Hematopoietic multipotent progenitor cell treated with erythropoietin and hydrocortisone succinate and interleukin-3 and kit ligand, for 8 days (in vitro differentiated cells): ENCODE measurements around the gene NEK6.

ENCODE experiments used
- DNase-seq: peaks from one replicate; pipeline ENCODE4 v3.0.0-alpha.2; 2015

NEK6 gene

DNA sequence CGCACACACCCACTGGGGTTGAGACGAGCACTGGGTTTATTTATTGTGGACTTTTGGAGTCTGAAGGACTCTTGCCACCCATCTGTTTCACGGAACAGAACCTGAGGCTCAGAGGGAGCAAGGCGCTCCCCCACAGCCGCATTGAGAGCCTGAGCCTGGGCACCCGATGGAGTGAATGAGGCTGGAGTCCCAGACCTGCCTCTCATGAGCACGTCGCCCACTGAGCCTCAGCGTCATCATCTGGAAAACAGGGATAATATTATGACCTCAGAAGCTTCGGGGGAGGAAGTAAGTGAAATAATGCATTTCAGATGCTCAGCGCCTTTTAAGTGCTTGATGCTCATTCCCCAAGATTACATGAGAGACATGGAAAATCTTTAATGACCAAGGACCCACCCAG is 5.5 kb downstream of the NEK6 start:
- no peak for DNase-seq

DNA sequence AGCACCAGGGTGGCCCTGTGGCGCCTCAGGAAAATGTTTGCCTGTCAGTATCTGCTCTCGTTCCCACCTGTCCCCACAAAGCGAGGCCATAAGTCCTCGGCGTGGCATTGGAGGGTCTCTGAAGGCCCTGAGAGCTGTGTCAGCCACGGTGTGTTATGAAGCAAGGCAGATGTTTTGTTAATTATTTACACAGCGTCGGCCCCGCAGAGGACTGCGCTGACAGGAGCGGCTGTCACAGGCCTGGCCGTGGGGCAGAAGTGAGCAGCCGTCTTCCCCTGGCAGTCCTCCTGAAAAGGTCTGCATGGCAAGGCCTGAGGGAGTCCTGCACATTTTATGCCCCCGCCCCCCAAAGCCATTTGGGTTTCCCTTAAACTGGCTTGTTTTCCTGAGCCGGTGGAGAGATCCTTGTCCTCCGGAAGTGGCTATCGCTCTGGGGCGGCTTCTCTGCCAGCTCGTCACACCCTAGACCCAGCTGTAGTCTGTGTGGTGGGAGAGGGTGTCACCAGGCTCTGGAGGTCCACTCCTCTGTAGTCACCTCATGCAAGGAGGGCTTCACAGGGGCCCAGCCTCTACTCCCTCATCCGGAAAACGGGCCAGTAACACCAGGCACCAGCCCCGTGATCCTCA is 6.2 kb downstream of the NEK6 start:
- no peak for DNase-seq

DNA sequence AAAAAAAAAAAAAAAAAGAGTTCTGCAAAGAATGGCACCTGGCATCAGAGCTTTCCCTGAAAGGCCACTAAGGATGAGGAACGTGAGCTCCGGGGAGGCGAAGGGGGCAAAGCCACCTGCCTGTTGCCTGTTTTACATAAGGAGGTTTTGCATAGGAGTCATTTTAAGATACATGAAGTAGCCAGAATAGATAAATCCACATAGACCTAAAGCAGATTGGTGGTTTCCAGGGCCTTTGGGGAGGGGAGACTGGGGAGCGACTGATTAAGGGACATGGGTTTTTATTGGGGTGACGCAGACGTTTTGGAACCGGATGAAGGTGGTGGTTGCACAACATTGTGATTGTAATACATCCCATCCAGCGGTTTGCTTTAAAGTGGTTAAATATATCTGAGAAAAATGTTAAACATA is 7.1 kb downstream of the NEK6 start:
- no peak for DNase-seq

- DNase-seq = no peak
Measured at GRCh38 chr9:124265551-124265950, 7.8 kb downstream of the NEK6 start.

DNA sequence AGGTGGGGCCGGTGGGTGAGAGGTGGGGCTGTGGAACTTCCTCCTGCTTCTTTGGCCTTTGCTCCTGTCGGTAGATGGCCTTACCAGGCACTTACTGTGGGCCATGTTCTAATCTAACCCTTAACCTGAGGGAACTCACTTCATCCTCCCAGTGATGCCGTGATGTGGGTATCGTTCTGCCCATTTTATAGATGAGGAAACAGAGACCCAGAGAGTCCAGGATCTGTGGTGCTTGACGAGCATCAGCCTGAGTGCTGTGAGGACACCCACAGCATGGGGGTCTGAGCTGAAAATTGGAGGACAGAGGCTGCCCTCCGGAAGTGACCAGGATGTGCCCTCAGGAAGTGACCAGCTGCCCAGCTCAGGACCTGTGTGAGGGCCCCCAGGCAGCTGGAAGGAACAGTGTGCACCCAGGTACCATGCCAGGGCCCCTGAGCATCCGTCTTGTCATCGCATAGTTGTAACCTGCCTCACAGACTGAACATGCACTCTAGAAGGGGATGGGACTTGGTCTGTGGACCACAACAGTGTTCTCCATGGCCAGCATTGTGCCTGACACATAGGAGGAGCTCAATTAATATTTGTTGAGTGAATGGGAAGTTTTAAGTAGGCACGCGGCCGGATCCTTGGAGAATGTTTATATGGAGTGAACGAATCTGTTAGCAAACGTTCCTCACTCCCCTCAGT is 8.5 kb downstream of the NEK6 start:
- DNase-seq = no peak

DNA sequence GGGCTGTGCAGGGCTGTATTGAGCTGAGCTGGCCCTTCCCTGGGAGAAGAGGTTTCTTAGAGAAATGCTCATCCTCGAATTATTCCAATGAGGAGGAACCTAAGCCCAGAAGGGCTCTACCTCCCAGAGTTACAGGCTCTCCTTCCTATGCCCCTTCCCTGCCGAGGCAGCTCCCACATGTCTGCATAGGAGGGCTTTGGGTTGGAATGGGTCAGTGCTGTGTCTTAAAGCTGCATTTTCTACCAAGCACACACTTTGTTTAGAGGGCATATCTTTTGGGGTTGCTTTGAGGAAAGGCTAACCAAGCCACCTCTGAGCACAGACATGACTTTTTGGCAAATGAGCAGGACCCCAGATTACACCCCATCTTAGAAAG is 9.1 kb downstream of the NEK6 start:
- no peak for DNase-seq

DNA sequence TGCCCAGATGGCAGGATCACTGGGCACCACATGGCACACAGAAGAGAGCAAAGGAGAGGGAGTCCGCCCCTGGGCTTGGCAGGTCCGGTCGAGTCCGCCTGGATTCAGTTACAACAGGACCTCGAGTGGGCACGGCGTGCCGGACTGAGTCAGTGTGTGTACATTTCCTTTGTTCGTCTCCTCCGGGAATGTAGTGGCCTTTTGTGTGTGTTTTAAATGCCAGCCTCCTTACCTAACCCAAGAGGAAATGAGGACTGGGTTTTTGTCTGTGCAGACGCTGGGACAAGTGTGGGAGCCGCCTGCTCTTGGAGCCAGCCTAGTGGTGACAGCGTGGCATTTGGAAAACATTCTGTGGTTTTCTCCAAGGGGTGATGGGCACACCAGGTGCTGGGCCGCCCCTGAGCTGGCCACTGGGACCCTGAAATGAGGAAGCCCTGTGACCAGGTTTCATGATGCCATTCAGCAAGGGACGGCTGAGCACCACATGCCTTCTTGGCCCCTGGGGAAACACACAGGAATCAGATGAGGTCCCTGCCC is 9.6 kb downstream of the NEK6 start:
- DNase-seq = no peak

- no peak for DNase-seq
Measured at GRCh38 chr9:124268248-124268647, 10.5 kb downstream of the NEK6 start.

DNA sequence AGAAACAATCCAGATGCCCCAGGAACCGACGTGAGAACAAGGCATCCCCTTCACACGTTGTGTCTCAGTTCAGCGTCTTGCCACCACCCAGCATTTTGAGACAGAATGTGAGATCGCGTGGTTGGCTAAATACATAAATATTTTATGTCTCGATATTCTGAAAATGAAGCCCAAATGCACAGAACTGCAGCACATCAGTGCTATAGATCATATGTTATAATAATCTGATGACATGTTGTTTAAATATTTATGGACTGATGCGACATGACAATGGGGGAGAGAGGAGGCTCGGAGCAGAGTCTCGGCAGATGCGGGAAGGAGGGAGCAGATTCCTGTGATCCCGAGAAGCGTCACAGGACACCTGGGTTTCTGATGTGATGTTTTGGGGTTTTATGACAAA is 10.9 kb downstream of the NEK6 start:
- DNase-seq = no peak

- DNase-seq = no peak
Measured at GRCh38 chr9:124269556-124269955, 11.8 kb downstream of the NEK6 start.

- DNase-seq = peak; percentile 35
Measured at GRCh38 chr9:124270504-124271335, 13.0 kb downstream of the NEK6 start.

DNA sequence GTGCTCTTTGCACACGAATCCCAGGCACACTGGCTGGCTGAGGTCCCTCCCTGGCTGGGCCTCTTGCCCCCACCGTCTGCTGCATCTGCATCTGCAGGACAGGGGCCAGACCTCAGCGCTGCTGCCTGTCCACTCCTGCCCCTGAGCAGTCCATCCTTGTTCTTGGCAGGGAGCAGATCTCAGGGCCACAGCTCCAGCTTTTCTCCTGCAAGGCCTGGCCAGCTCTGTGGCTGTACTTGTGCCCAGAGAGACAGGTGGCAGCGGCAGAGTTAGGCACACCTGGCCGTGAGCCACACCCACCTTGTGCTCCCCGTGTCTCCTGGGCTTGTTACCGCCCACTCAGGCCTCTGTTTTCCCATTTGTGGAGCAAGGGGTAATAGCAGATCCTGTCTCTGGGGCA is 13.9 kb downstream of the NEK6 start:
- DNase-seq = no peak

DNA sequence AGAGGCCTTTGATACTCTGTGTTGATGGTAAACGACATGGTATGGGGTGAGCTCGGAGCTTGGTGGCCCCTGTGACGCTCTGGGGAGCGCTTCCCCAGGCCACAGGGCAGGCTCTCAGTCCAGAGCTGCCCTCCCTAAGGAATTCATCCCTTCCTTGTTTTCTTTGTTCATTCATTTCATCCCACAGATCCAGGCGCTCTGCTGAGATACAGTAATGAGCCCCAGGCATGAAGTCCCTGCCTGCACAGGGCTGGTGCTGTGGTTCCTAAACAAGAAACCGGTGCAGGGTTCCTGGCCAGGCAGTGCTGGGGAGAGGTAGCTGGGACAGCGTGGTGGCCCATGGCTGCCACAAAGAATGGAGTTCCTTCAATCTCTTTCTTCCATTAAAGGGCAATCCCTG is 14.4 kb downstream of the NEK6 start:
- DNase-seq = no peak

DNA sequence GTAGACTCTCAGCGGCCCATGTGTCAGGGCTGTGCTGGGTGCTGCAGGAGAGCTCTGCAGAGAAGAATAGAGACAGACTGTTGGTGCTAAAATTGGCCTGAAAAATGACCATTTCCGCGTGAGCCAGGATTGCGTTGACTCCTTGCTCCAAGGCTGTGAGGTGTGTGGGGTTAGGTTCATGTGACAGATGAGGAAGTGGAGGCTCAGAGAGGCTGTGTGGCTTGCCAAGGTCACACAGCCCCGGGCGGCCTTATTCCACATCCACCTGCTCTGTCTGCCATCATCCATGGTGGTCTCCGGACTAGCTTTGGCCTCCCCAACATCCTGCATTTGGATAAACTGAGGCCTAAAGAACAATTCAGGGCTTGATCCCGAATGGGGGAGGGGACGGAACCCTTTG is 15.2 kb downstream of the NEK6 start:
- DNase-seq = no peak

DNA sequence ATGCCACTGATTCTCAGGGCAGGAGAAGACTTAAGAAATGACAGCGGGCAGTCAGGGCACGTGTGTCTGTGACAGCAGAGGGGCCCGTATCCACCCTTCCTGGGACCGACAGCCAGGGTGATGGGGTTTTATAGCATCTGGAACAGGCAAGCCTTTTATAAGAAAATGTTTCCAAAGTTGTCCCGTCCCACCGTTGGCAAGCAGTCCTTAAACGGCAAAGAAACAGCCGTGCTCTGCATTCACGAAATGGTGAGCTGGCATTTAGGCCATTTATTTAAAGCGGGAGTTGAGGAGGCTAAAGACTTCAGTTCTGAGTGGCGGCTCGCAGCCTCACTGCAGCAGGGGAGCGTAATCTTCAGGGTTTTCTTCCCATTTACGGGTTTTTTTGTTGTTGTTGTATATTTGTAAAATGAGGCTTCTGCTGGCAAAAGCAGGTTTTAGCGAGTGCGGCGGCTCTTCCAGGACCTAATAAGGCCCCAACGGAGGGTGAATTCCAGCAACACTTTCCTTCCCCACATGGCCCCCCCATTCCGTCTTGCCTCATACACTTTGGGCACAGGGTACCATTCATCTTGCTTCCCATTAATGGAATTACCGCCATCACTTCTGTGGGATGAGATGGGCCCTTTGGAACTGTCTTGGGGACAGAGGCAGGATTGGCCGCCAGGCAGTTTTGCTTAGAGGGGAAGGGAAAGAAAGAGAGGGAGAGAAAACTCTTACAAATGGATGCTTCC is 15.8 kb downstream of the NEK6 start:
- no peak for DNase-seq

DNA sequence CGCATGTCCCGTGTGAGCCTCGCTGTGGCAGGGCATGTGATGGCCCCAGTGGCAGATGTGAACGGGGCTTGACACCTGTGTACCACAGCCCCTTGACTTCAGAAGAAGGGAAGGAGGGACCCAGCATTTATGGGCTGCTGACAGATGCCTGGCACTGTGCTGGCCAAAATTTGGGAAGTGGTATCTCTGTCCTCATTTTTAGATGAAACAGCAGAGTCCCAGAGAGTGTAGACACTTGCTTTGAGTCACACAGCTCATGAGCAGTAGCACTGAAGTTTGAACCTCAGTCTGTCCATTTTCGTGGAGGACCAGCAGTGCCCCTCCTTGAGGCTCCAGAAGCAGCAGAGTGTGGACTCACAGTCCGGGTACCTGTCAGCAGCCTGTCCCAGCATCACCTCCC is 16.5 kb downstream of the NEK6 start:
- DNase-seq = no peak

DNA sequence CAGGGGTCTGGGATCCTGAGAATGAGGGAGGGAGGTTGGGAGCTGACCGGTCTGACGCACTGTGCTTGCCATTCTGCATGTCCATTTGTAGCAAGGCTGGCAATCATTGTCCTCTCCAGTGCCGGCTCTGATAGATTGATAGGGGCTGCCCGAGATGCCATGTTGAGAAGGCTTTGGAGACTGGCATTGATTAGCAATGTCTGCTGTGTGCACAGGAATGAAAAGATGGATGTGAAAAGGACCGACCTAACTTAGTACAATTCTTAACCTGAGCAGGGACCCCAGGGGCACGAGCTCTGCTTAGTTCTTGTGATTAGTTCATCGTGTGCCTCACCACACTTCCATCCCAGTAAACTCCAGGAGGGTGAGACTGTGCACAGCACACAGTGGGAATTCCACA is 17.0 kb downstream of the NEK6 start:
- no peak for DNase-seq

DNA sequence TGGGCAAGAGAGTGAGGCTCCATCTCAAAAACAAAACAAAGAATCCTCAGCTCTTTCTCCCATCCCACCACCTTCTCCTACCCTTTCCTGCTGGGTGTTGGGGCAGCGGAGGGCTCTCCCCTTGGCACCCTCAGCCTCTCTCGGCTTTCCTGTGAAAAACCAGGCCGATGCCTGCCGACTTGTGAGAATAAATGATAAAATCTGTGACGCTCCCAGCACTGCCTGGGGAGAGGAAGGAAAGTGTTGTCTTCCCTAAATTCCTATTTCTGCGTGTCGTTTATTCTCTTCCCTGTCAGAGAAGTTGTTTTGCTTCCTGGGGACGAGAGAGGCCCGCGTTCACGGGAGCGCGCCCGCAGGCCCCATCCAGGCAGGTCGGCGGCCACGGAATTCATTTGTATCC is 19.7 kb downstream of the NEK6 start:
- DNase-seq = no peak

DNA sequence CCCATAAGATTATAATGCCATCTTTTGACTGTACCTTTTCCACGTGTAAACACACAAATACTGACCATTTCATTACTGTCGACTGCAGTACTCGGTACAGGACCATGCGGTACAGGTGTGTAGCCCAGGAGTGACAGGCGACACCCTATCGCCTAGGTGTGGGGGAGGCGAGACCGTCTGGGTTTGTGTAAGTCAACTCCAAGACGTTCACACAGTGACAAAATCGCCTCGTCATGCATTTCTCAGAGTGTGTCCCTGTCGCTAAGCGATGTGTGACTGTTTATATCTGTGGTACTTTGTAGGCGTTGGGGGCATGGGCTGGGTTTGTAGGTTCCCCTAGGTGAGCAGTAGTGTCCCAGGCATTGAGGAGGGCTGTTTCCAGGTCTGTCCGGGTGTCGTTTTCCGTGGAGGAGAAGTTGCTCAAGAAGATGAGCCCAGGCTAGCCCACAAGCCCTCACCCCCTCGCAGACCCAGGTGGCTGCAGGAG is 20.3 kb downstream of the NEK6 start:
- peak; percentile 57 for DNase-seq

DNA sequence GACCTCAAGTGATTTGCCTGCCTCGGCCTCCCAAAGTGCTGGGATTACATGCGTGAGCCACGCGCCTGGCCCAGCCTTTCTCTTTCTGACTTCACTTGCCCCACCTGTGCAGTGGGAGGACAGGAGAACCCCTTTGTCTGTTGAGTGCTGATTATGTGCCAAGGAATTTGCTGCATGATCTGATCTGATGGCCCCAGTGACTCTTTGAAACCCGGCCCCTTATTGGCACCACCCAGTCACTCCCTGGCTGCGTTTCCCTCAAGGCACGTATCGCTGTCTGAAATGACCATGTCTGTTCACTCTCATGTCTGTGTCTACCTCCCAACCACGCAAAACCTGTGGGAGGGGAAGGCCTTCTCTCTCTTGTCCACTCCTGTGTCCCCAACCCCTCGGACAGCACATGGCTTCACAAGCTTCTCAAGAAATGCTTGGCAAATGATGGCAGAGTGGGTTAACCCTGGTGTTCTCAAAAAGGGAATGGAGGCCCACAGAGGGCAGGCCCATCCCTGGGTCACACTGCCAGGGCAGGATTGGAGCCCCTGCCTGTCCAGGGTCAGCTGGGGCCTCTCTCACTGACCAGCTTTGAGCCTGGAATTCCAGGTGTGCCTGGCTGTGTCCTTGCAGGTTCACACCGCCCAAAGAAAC is 21.9 kb downstream of the NEK6 start:
- DNase-seq = peak; percentile 74

- peak; percentile 54 for DNase-seq
Measured at GRCh38 chr9:124280176-124280691, 22.5 kb downstream of the NEK6 start.

GRCh38 chr9:124281931-124282371 is 24.2 kb downstream of the NEK6 start:
- DNase-seq = peak; percentile 29
